ENCODE measurements around the gene LGALS9. TPM values are rescaled to one million over a fixed set of nuclear protein-coding genes. Genes with fewer than 3 reads are reported as not detected.
A peak's percentile ranks its signal among the peaks of the same experiment; 100 is the strongest.
"Not testable (repeated sequence)": the region's sequence is repeated elsewhere in the genome, so short reads cannot be mapped to it uniquely, and the experiment has no call there.

Gene LGALS9
- total RNA-seq, 2 donors from 2014 or later: 1.6 to 2.9 TPM

DNA sequence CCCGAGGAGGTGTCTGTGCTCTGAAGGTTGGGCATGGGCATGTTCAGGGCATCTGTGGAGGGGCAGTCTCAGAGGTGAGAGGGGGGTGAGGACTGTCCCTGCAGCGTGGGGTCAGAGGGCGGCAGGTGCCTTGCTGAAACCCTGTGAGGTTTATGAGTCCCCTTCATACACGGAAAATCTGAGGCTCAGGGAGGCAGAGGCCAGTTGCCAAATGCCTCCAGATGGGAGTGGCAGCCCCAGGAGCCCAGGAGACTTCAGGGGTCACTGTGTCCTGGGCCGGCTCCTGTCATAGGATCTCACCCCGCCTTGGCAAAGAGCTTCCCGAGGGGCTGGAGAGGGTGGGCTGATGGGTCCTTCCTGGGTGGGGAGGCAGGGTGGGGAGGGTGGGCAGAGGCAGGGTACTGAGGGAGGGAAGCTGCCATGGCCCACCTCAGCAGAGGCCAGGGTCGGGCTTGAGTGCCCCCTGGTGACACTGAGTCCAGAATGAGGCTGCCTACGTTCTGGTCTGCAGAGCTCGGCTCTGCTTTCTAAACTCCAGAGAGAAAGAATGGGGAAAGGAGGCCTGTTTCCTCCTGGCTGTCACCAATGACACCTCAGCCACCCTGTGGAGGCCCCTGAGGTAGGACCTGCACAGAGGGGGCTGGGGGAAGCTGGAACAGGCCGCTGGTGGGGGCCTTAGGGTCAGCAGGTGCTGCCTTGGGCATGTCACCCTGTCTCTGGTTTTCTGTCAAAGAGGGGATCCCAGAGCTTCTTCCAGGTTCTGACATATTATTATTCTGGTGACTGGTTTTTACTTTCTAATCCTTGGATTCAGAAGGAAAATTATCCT is 1.1 kb downstream of the LGALS9 start:
- peaks cover 3% of the 10 kb centered on the region for H3K36me3 Mint-ChIP-seq (ENCODE audit: low read depth)
- 84 to 89% methylated on average over 7 to 11 of the region's 11 CpGs for WGBS, 2 experiments (ENCODE audit: insufficient coverage in 1 of 2, insufficient read length in 1 of 2)
- DNase-seq: peak; percentile 63

DNA sequence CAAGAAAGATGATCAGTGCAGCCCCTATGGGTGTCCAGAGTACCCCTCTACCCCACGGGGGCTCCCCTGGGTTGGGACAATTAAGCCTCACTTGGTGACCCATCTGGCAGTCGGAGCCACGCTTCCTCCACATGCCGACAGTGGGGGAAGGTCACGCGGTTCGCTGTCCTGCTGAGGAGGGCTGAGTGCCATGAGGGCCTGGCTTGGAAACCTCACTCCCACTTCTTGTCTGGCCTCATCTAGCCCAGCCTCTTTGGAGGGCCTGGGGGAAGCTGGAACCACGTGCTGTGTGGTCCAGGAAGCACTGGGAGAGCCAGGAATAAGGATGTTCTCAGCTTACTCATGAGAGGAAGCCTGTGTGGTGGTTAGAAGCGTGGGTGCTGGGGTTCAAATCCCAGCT is 1.8 kb downstream of the LGALS9 start:
- H3K27ac Mint-ChIP-seq: not testable (repeated sequence)

More for the DNA sequence above, 1.1 kb downstream of the LGALS9 start:
- Histone ChIP-seq H3K27ac (ENCODE audit: low read depth, low read length) (no peak overlapping the region), H3K9ac (ENCODE audit: extremely low read depth, low read length, poor library complexity, severe bottlenecking) (no peak overlapping the region), H3K9me3 (ENCODE audit: control insufficient read depth, low read length) (no peaks in the 10 kb centered on the region), H3K4me1 (ENCODE audit: control insufficient read depth, insufficient read depth, low read length) (no peaks in the 10 kb centered on the region), H3K27me3 (ENCODE audit: control insufficient read depth, insufficient read depth, low read length, poor library complexity, severe bottlenecking) (no peaks in the 10 kb centered on the region), H3K36me3 (ENCODE audit: control insufficient read depth, insufficient read depth, low read length) (no peaks in the 10 kb centered on the region), H3K4me3 (ENCODE audit: low read length) (no peak overlapping the region)
- Mint-ChIP-seq H3K27ac (no peak overlapping the region), H3K4me3 (no peak overlapping the region), H3K9me3 (no peaks in the 10 kb centered on the region), H3K4me1 (peaks cover 10% of the 10 kb centered on the region), H3K27me3 (ENCODE audit: insufficient read depth) (no peaks in the 10 kb centered on the region)
- TF ChIP-seq, protein P1, sequence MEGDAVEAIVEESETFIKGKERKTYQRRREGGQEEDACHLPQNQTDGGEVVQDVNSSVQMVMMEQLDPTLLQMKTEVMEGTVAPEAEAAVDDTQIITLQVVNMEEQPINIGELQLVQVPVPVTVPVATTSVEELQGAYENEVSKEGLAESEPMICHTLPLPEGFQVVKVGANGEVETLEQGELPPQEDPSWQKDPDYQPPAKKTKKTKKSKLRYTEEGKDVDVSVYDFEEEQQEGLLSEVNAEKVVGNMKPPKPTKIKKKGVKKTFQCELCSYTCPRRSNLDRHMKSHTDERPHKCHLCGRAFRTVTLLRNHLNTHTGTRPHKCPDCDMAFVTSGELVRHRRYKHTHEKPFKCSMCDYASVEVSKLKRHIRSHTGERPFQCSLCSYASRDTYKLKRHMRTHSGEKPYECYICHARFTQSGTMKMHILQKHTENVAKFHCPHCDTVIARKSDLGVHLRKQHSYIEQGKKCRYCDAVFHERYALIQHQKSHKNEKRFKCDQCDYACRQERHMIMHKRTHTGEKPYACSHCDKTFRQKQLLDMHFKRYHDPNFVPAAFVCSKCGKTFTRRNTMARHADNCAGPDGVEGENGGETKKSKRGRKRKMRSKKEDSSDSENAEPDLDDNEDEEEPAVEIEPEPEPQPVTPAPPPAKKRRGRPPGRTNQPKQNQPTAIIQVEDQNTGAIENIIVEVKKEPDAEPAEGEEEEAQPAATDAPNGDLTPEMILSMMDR (conservative IDR thresholded peaks at IDR 0.05): peak; percentile 42

DNA sequence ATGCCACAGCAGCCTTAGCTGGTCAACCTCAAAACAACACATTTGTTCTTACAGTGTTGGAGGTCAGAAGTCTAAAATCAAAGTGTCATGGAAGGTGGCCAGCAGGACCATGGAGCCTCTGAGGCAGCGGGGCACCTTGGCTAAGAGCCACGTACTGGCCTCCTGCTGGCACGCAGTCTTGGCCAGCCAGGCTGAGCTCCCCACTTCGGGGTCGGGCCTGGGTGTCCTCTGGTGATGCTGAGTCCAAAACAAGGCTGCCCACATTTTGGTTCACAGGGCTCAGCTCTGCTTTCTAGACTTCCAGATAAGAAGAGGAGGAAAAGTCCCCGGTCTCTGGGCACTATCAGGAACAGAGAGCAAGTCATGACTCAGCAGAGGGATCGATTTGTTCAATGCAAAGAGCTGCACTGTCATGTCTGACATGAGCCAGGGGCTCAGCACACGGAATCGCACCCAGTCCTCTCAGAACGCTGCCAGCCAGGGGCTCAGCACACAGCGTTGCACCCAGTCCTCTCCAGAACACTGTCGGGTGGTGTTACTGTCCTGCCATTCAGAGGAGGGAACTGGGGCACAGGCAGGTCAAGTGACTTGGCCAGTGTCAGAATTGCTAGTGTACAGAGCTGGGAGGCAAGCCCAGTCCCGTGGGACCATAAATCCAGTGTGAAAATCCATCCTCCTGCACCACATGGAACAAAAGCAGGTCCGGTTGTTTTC is 2.5 kb downstream of the LGALS9 start:
- Histone ChIP-seq H3K27me3 (ENCODE audit: control insufficient read depth, insufficient read depth, low read length, poor library complexity, severe bottlenecking) (no peaks in the 10 kb centered on the region), H3K36me3 (ENCODE audit: control insufficient read depth, insufficient read depth, low read length) (no peaks in the 10 kb centered on the region), H3K9ac (ENCODE audit: extremely low read depth, low read length, poor library complexity, severe bottlenecking) (no peak overlapping the region), H3K27ac (ENCODE audit: low read depth, low read length) (no peak overlapping the region), H3K4me1 (ENCODE audit: control insufficient read depth, insufficient read depth, low read length) (no peaks in the 10 kb centered on the region), H3K4me3 (ENCODE audit: low read length) (no peak overlapping the region), H3K9me3 (ENCODE audit: control insufficient read depth, low read length) (no peaks in the 10 kb centered on the region)
- TF ChIP-seq, protein P1 (conservative IDR thresholded peaks at IDR 0.05): no peak
- no peak overlapping the region for H3K27ac Mint-ChIP-seq
- DNase-seq: no peak
- H3K36me3 Mint-ChIP-seq (ENCODE audit: low read depth): peaks cover 3% of the 10 kb centered on the region
- WGBS, 2 experiments (ENCODE audit: insufficient coverage in 1 of 2, insufficient read length in 1 of 2): 93 to 98% methylated on average over 11 to 14 of the region's 14 CpGs
- no peaks in the 10 kb centered on the region for H3K9me3 Mint-ChIP-seq
- no peak overlapping the region for H3K4me3 Mint-ChIP-seq
- no peaks in the 10 kb centered on the region for H3K27me3 Mint-ChIP-seq (ENCODE audit: insufficient read depth)
- peaks cover 10% of the 10 kb centered on the region for H3K4me1 Mint-ChIP-seq

More for the DNA sequence above, 1.8 kb downstream of the LGALS9 start:
- not testable (repeated sequence) for H3K4me3 ChIP-seq (ENCODE audit: low read length); H3K36me3 Mint-ChIP-seq (ENCODE audit: low read depth); H3K4me1 Mint-ChIP-seq; H3K36me3 ChIP-seq (ENCODE audit: control insufficient read depth, insufficient read depth, low read length); H3K9me3 ChIP-seq (ENCODE audit: control insufficient read depth, low read length); H3K4me3 Mint-ChIP-seq; H3K27me3 ChIP-seq (ENCODE audit: control insufficient read depth, insufficient read depth, low read length, poor library complexity, severe bottlenecking); H3K9ac ChIP-seq (ENCODE audit: extremely low read depth, low read length, poor library complexity, severe bottlenecking); H3K4me1 ChIP-seq (ENCODE audit: control insufficient read depth, insufficient read depth, low read length); H3K9me3 Mint-ChIP-seq; H3K27ac ChIP-seq (ENCODE audit: low read depth, low read length); H3K27me3 Mint-ChIP-seq (ENCODE audit: insufficient read depth)
- DNase-seq: peak; percentile 68
- 83 to 95% methylated on average over 3 to 9 of the region's 9 CpGs for WGBS, 2 experiments (ENCODE audit: insufficient coverage in 1 of 2, insufficient read length in 1 of 2)

Measured in endodermal cell (in vitro differentiated cells).